Upper lobe of left lung (tissue), 6 donors: ENCODE measurements around the gene TFG. TPM values are rescaled to one million over a fixed set of nuclear protein-coding genes. Genes with fewer than 3 reads are reported as not detected.

Source experiments
- ATAC-seq, 2 donors: fragments of 200-7000 bp; cut with Tn5 transposase; one replicate each; pipeline ENCODE4 v1.9.1; 2022; ENCODE audit warnings: mild to moderate bottlenecking in 2 of 2, moderate library complexity in 2 of 2; ENCODE audit not compliant: low FRiP score in 2 of 2
- DNase-seq, 2 donors: peaks; one replicate each; pipeline ENCODE4 v3.0.0-alpha.2; 2019 to 2020
- H3K27ac ChIP-seq, 4 donors: fragments of 200-600 bp; sonication (generic); one replicate each; pipeline ENCODE4 v1.5.1; 2016 to 2019
- H3K27me3 ChIP-seq, 4 donors: fragments of 200-600 bp; sonication (generic); one replicate each; pipeline ENCODE4 v1.5.1; 2017 to 2019
- H3K36me3 ChIP-seq, 4 donors: fragments of 200-600 bp; sonication (generic); one replicate each; pipeline ENCODE4 v1.5.1; 2016 to 2019
- H3K4me1 ChIP-seq, 4 donors: fragments of 200-600 bp; sonication (generic); one replicate each; pipeline ENCODE4 v1.5.1; 2018 to 2019
- H3K4me3 ChIP-seq, 4 donors: fragments of 200-600 bp; sonication (generic); one replicate each; pipeline ENCODE4 v1.5.1; 2017 to 2019; ENCODE audit warnings: mild to moderate bottlenecking in 2 of 4, moderate library complexity in 1 of 4
- H3K9me3 ChIP-seq, 4 donors: fragments of 200-600 bp; sonication (generic); one replicate each; pipeline ENCODE4 v1.5.1; 2018 to 2019
- EP300 ChIP-seq, 4 donors: sonication (generic); formaldehyde crosslinking; IDR thresholded peaks; one replicate each; pipeline ENCODE4 v1.5.1; 2017; ENCODE audit warnings: antibody characterized with exemption in 4 of 4, control low read depth in 2 of 4
- POLR2A ChIP-seq, 4 donors: fragments of 450-650 bp; IDR thresholded peaks; one replicate each; pipeline ENCODE4 v1.5.1; 2016 to 2017; ENCODE audit warnings: antibody characterized with exemption in 4 of 4, mild to moderate bottlenecking in 2 of 4
- POLR2AphosphoS5 ChIP-seq, 2 donors: sonication (generic); formaldehyde crosslinking; IDR thresholded peaks; one replicate each; pipeline ENCODE4 v1.5.1; 2017; ENCODE audit warnings: antibody characterized with exemption in 2 of 2
- WGBS, 2 donors: methylation state at CpG; one replicate each; pipeline ENCODE4 v1.1.5; 2017 to 2018; 5-methylcytosine and 5-hydroxymethylcytosine counted together
- total RNA-seq, 6 donors: library from RNA; depleted of rRNA in 4 of 6; stranded (reverse); fragments of >200 nt in 4 of 6; gene quantifications; one replicate each; pipeline versions ENCODE4 v1.1.0 to v1.2.1, GENCODE V29; 2016 to 2021
- TF ChIP-seq, protein P1 (sequence below), 6 experiments: fragments of 450-650 bp in 4 of 6; fragments of 200-600 bp in 2 of 6; sonication (generic) in 2 of 6; IDR thresholded peaks; one replicate each; pipeline ENCODE4 v1.5.1; 2016 to 2019; ENCODE audit warnings: antibody characterized with exemption in 6 of 6
- donor health status: DM: no; HTN: no; CAD: no; lungs with moderate emphysema.
- donor health status: DM: no; HTN: yes; CAD: no; lungs with severe emphysema.

Gene TFG
- total RNA-seq, 6 donors from 2014 or later, result 29.6 to 87.4 (median 55.9) TPM

DNA sequence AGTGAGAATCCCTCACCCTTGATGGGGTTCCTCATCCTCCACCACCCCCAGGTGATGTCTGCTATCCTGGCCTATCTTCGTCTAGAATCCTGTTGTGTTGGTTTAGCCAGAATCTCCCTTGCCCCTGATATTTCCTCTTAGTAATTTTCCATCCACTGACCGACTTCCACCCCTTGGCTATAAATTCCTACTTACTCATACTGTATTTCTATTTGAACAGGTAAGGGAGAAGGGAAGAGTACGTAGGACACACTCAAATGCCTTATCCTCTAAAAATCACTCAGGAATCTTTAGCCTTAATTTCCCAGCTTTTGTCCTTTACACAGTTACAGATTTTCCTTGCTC, 678 bp upstream of the TFG start:
- ATAC-seq, result no peak
- Histone ChIP-seq H3K27me3 (no peaks in the 10 kb centered on the region), H3K27ac (peak overlapping the region; percentile 93 to 99 (median 95)), H3K4me3 (peak overlapping the region in 3 of 4 donors; percentile 79 to 84 (median 82)), H3K36me3 (peaks cover 0 to 1% (median under 1%) of the 10 kb centered on the region in 4 donors), H3K4me1 (peaks cover 15 to 30% (median 23%) of the 10 kb centered on the region in 4 donors), H3K9me3 (no peaks in the 10 kb centered on the region)
- TF ChIP-seq, protein P1, sequence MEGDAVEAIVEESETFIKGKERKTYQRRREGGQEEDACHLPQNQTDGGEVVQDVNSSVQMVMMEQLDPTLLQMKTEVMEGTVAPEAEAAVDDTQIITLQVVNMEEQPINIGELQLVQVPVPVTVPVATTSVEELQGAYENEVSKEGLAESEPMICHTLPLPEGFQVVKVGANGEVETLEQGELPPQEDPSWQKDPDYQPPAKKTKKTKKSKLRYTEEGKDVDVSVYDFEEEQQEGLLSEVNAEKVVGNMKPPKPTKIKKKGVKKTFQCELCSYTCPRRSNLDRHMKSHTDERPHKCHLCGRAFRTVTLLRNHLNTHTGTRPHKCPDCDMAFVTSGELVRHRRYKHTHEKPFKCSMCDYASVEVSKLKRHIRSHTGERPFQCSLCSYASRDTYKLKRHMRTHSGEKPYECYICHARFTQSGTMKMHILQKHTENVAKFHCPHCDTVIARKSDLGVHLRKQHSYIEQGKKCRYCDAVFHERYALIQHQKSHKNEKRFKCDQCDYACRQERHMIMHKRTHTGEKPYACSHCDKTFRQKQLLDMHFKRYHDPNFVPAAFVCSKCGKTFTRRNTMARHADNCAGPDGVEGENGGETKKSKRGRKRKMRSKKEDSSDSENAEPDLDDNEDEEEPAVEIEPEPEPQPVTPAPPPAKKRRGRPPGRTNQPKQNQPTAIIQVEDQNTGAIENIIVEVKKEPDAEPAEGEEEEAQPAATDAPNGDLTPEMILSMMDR (IDR thresholded peaks at IDR 0.05), result no peak
- peak in 1 of 4 donors; percentile 11 for TF ChIP-seq POLR2A (IDR thresholded peaks at IDR 0.05)
- no peak for DNase-seq
- WGBS, 2 donors, result 89 to 93% methylated on average over 3 of the region's 3 CpGs

DNA sequence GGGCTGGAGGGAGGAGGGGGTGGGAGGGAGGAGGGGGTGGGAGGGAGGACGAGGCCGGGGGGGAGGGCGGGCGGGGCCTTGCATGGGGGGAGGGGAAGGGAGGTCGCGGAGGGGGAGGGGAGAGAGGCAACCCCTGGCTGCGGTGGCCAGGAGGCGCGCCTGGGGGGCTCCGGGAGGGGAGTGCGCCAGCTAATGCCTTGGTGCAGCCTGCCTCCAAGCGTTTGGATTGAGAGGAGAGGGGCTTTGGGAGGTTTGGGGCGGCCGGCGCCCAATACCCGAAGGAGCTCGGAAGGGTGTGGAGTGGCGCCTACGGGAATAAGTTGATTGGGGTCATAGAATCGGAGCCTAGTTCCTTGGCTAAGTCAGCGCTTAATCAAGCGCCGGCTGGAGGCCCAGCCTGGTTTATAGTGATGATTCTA, 557 bp downstream of the TFG start:
- DNase-seq (peak; percentile 24 to 87), ATAC-seq (peak in 1 of 2 donors; percentile 37)
- Histone ChIP-seq H3K27me3 (no peaks in the 10 kb centered on the region), H3K4me3 (peak overlapping the region; percentile 73 to 84 (median 80)), H3K36me3 (peaks cover 6 to 12% (median 7%) of the 10 kb centered on the region in 4 donors), H3K9me3 (no peaks in the 10 kb centered on the region), H3K27ac (peak overlapping the region; percentile 93 to 99 (median 95)), H3K4me1 (peaks cover 15 to 31% (median 23%) of the 10 kb centered on the region in 4 donors)
- TF ChIP-seq, protein P1 (IDR thresholded peaks at IDR 0.05), result peak in 1 of 6 experiments; percentile 9
- no peak for TF ChIP-seq POLR2A (IDR thresholded peaks at IDR 0.05)
- 1% methylated on average over 14 to 17 of the region's 23 CpGs for WGBS, 2 donors

DNA sequence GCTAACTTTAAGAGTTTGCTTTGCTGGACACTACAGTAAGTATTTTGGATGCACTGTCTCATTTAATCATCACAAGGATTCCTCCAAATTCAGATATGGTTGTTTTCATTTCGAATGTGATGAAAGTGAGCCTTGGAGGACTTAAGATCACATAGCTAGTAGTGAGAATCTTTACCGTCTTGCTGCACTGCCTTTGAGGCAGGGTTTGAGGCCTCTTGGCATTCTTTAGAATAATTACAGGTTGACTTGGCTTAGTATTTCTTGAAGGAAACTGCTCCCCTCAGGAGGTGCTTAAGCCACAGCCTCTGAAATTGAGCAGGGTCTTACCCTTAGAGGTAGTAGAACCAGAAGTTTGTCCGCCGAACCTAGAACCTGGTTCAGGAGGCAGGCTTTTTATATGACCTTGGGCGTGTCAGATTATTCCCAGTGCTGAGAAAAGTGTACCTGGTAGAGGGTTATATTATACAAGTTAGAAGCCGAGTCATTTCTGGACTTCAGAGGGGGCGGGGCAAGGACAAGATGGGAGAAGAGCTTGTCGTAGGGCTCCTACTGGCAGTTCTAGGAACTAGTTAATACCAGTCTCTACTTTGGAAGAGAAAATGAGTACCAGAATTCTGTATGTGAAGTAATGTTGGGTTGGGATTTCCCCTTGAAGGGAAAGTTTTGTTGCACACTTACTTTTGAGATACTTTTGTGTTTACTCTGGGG, 1.1 kb downstream of the TFG start:
- DNase-seq (peak in 1 of 2 donors; percentile 29), ATAC-seq (peak in 1 of 2 donors; percentile 30)
- Histone ChIP-seq H3K4me1 (peaks cover 15 to 37% (median 24%) of the 10 kb centered on the region in 4 donors), H3K4me3 (peak overlapping the region; percentile 73 to 84 (median 80)), H3K36me3 (peaks cover 6 to 17% (median 7%) of the 10 kb centered on the region in 4 donors), H3K27ac (peak overlapping the region; percentile 93 to 99 (median 95)), H3K27me3 (no peaks in the 10 kb centered on the region), H3K9me3 (no peaks in the 10 kb centered on the region)
- 37 to 39% methylated on average over 8 of the region's 8 CpGs for WGBS, 2 donors
- TF ChIP-seq, protein P1 (IDR thresholded peaks at IDR 0.05), result peak in 1 of 6 experiments; percentile 8
- TF ChIP-seq POLR2A (IDR thresholded peaks at IDR 0.05), result no peak
- no peak for TF ChIP-seq EP300 (IDR thresholded peaks at IDR 0.05)
- TF ChIP-seq POLR2AphosphoS5 (IDR thresholded peaks at IDR 0.05), result no peak

DNA sequence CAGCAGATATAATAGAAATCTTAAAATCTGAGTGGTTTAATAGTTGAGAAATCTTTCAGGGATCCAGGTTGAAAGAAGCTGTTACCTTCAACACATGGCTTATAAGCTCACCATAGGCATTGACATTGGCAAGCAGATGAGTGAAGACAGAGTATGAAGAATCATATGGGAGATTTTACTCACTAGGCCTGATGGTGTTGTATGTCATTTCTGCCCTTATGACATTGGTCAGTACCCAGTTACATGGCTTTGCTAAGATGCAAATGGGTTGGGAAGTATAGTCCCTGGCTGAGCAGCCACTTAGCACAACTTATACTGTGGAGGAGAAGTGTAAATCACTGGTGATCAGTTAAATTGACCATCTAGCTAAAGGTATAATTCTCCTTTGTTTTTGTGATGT, 5.9 kb downstream of the TFG start:
- ATAC-seq, result no peak
- Histone ChIP-seq H3K36me3 (peaks cover 6 to 36% (median 9%) of the 10 kb centered on the region in 4 donors), H3K27me3 (no peaks in the 10 kb centered on the region), H3K4me3 (no peak overlapping the region), H3K9me3 (no peaks in the 10 kb centered on the region), H3K4me1 (peaks cover 24 to 40% (median 28%) of the 10 kb centered on the region in 4 donors), H3K27ac (no peak overlapping the region)
- no peak for DNase-seq
- TF ChIP-seq, protein P1 (IDR thresholded peaks at IDR 0.05), result no peak
- no peak for TF ChIP-seq EP300 (IDR thresholded peaks at IDR 0.05)
- no peak for TF ChIP-seq POLR2A (IDR thresholded peaks at IDR 0.05)
- no peak for TF ChIP-seq POLR2AphosphoS5 (IDR thresholded peaks at IDR 0.05)

DNA sequence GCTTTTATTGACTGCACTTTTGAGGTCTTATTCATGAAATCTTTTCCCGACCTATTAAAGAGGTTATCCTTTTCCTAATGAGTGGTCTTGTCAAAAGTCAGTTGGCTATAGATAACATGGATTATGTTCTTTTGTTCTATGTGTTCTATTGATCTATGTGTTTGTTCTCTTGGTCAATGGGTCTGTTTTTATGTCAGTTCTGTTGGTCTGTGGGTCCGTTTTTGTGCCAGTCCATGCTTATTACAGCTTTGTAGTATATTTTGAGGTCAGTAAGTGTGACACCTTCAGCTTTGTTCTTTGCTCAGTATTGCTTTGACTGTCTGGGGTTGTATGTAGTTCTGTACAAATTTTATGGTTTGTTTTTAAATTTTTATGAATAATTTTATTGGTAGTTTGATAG, 7.8 kb downstream of the TFG start:
- Histone ChIP-seq H3K27ac (no peak overlapping the region), H3K4me1 (peaks cover 9 to 21% (median 11%) of the 10 kb centered on the region in 4 donors), H3K36me3 (peaks cover 13 to 55% (median 20%) of the 10 kb centered on the region in 4 donors), H3K4me3 (no peak overlapping the region), H3K9me3 (no peaks in the 10 kb centered on the region), H3K27me3 (no peaks in the 10 kb centered on the region)
- TF ChIP-seq POLR2A (IDR thresholded peaks at IDR 0.05) (no peak), EP300 (IDR thresholded peaks at IDR 0.05) (no peak), POLR2AphosphoS5 (IDR thresholded peaks at IDR 0.05) (no peak)
- TF ChIP-seq, protein P1 (IDR thresholded peaks at IDR 0.05), result no peak
- DNase-seq (no peak), ATAC-seq (no peak)
- 83 to 87% methylated on average over 2 of the region's 2 CpGs for WGBS, 2 donors
